22Rv1 (cell line): ENCODE measurements around the gene IL1R2.

ENCODE experiments used
- CTCF ChIP-seq: fragments of 450-650 bp; IDR thresholded peaks from 2 replicates; pipeline ENCODE4 v1.5.1; 2017; ENCODE audit warnings: mild to moderate bottlenecking
- ZFX ChIP-seq: fragments of 450-650 bp; IDR thresholded peaks from 2 replicates; pipeline ENCODE4 v1.6.1; 2017; ENCODE audit warnings: antibody characterized with exemption, borderline replicate concordance

GRCh38 chr2:102059151-102059550 is 67.4 kb downstream of the IL1R2 start:
- TF ChIP-seq CTCF (no peak), ZFX (no peak)
